Fibroblast of lung (primary cell): ENCODE data around the gene DDX51. TPM values are rescaled to one million over a fixed set of nuclear protein-coding genes. Genes with fewer than 3 reads are reported as not detected.

Experiments used
- DNase-seq, 2 donors: peaks; one replicate each; pipeline versions ENCODE4 v3.0.0 to v3.0.0-alpha.2; 2010; ENCODE audit warnings: low read depth in 2 of 2
- H2AFZ ChIP-seq: 2 replicates; pipeline ENCODE4 v1.5.1; 2012; ENCODE audit warnings: low read length, control low read depth, inconsistent platforms
- H3K27ac ChIP-seq: 2 replicates; pipeline ENCODE4 v1.5.1; 2011; ENCODE audit warnings: low read length, control low read depth; ENCODE audit not compliant: insufficient read depth
- H3K27me3 ChIP-seq: 2 replicates; pipeline ENCODE4 v1.5.1; 2011; ENCODE audit warnings: mild to moderate bottlenecking, low read length; ENCODE audit not compliant: control insufficient read depth, insufficient read depth
- H3K36me3 ChIP-seq: 2 replicates; pipeline ENCODE4 v1.5.1; 2011; ENCODE audit warnings: low read length; ENCODE audit not compliant: control insufficient read depth, insufficient read depth
- H3K4me1 ChIP-seq: 2 replicates; pipeline ENCODE4 v1.5.1; 2011; ENCODE audit warnings: low read length; ENCODE audit not compliant: control insufficient read depth, insufficient read depth; ENCODE audit errors: extremely low read depth
- H3K4me2 ChIP-seq: 2 replicates; pipeline ENCODE4 v1.5.1; 2011; ENCODE audit warnings: low read length, control low read depth; ENCODE audit not compliant: insufficient read depth; ENCODE audit errors: extremely low read depth
- H3K4me3 ChIP-seq, 4 experiments: fragments of 200-600 bp in 1 of 4; sonication (generic) in 1 of 4; replicated peaks in 1 of 4; 2 replicates each; pipeline ENCODE4 v1.5.1; 2011 to 2016; ENCODE audit warnings: low read length in 4 of 4, low read depth in 3 of 4, mild to moderate bottlenecking in 3 of 4, control low read depth in 2 of 4, inconsistent platforms in 1 of 4, mixed read lengths in 1 of 4; ENCODE audit not compliant: insufficient read depth in 1 of 4; ENCODE audit errors: control extremely low read depth in 1 of 4
- H3K79me2 ChIP-seq: 2 replicates; pipeline ENCODE4 v1.5.1; 2012; ENCODE audit warnings: mild to moderate bottlenecking, low read length, inconsistent platforms; ENCODE audit not compliant: control insufficient read depth, insufficient read depth
- H3K9ac ChIP-seq: 2 replicates; pipeline ENCODE4 v1.5.1; 2011; ENCODE audit warnings: mild to moderate bottlenecking, low read length, control low read depth; ENCODE audit not compliant: insufficient read depth
- H3K9me3 ChIP-seq: 2 replicates; pipeline ENCODE4 v1.5.1; 2012; ENCODE audit warnings: low read depth, low read length; ENCODE audit not compliant: control insufficient read depth, insufficient read depth
- H4K20me1 ChIP-seq: 2 replicates; pipeline ENCODE4 v1.5.1; 2011; ENCODE audit warnings: low read length; ENCODE audit not compliant: control insufficient read depth, insufficient read depth; ENCODE audit errors: extremely low read depth
- CTCF ChIP-seq, 2 donors: IDR thresholded peaks in 1 of 2; conservative IDR thresholded peaks in 1 of 2; 1 replicate in 1 of 2; 2 replicates in 1 of 2; pipeline ENCODE4 v1.5.1; 2011 to 2012; ENCODE audit warnings: low read length in 2 of 2, control low read depth in 1 of 2, inconsistent platforms in 1 of 2, low read depth in 1 of 2, mild to moderate bottlenecking in 1 of 2
- EZH2 ChIP-seq: IDR thresholded peaks from 2 replicates; pipeline ENCODE4 v1.5.1; 2012; ENCODE audit warnings: low read length, control low read depth, mild to moderate bottlenecking; ENCODE audit errors: missing control alignments
- polyA plus RNA-seq, 2 donors: library from polyadenylated mRNA; depleted of rRNA in 1 of 2; stranded (reverse) in 1 of 2; unstranded in 1 of 2; fragments of >200 nt; gene quantifications; 2 replicates each; pipeline ENCODE4 v1.2.1, GENCODE V29; 2011 to 2012; ENCODE audit warnings: missing spikeins in 1 of 2
- total RNA-seq: library from RNA; depleted of rRNA; stranded (reverse); fragments of >200 nt; gene quantifications from 2 replicates; pipeline ENCODE4 v1.2.1, GENCODE V29; 2014

Gene DDX51
- total and polyA plus RNA-seq, 2 donors (not counting 1 experiment from before 2014, with no cell fraction given), result 3.7 to 7.4 TPM

GRCh38 chr12:132180648-132181546, 36.8 kb upstream of the DDX51 start:
- Histone ChIP-seq H4K20me1 (no peaks in the 10 kb centered on the region), H3K27me3 (peaks cover 13% of the 10 kb centered on the region)
- TF ChIP-seq CTCF (conservative IDR thresholded peaks at IDR 0.05 in 1 of 2, IDR thresholded peaks at IDR 0.05 in 1 of 2; ENCODE audit: low read depth in 1 of 2, low read length in 2 of 2) (no peak), EZH2 (no peak)

GRCh38 chr12:132179431-132180362, 35.6 kb upstream of the DDX51 start:
- no peaks in the 10 kb centered on the region for H3K4me1 ChIP-seq
- no peak overlapping the region for H3K27ac ChIP-seq
- no peak overlapping the region for H3K9ac ChIP-seq
- H2AFZ ChIP-seq, result no peak overlapping the region
- H3K4me3 ChIP-seq, result no peak overlapping the region
- H3K79me2 ChIP-seq, result no peaks in the 10 kb centered on the region
- H3K36me3 ChIP-seq, result no peaks in the 10 kb centered on the region
- no peak overlapping the region for H3K4me2 ChIP-seq
- no peak for TF ChIP-seq CTCF (conservative IDR thresholded peaks at IDR 0.05 in 1 of 2, IDR thresholded peaks at IDR 0.05 in 1 of 2; ENCODE audit: low read depth in 1 of 2, low read length in 2 of 2)
- TF ChIP-seq EZH2, result no peak
- H4K20me1 ChIP-seq, result no peaks in the 10 kb centered on the region
- H3K27me3 ChIP-seq, result peaks cover 13% of the 10 kb centered on the region
- H3K9me3 ChIP-seq, result no peaks in the 10 kb centered on the region
- no peak for DNase-seq

More at GRCh38 chr12:132180648-132181546, 36.8 kb upstream of the DDX51 start:
- H3K9me3 ChIP-seq, result no peaks in the 10 kb centered on the region
- DNase-seq, result no peak
- H3K9ac ChIP-seq, result no peak overlapping the region
- H3K4me2 ChIP-seq, result no peak overlapping the region
- H3K36me3 ChIP-seq, result no peaks in the 10 kb centered on the region
- H3K4me3 ChIP-seq, result no peak overlapping the region
- H2AFZ ChIP-seq, result no peak overlapping the region
- no peak overlapping the region for H3K27ac ChIP-seq
- no peaks in the 10 kb centered on the region for H3K79me2 ChIP-seq
- no peaks in the 10 kb centered on the region for H3K4me1 ChIP-seq
